Activated T-cell treated with anti-CD3 and anti-CD28 coated beads, Interleukin-2, amount 50 U/mL, for 72 hours (primary cell): ENCODE measurements around the gene NPAS2. TPM values are rescaled to one million over a fixed set of nuclear protein-coding genes. Genes with fewer than 3 reads are reported as not detected.

Source experiments
- ATAC-seq, 2 donors: fragments of 150-1000 bp; cut with Tn5 transposase; replicated peaks in 1 of 2; 2 replicates each; pipeline ENCODE4 v1.10.0; 2021; ENCODE audit warnings: moderate library complexity in 2 of 2, mild to moderate bottlenecking in 1 of 2
- DNase-seq, 2 donors: peaks; one replicate each; pipeline ENCODE4 v3.0.0; 2021 to 2022; ENCODE audit warnings: mixed read lengths in 1 of 2
- H3K27ac Mint-ChIP-seq: one replicate; pipeline ENCODE4 v1.8.0; 2022; ENCODE audit warnings: mild to moderate bottlenecking, moderate library complexity, mixed read lengths
- H3K27me3 Mint-ChIP-seq: one replicate; pipeline ENCODE4 v1.8.0; 2022; ENCODE audit warnings: low read depth, mixed read lengths
- H3K36me3 Mint-ChIP-seq, 2 donors: one replicate each; pipeline ENCODE4 v1.8.0; 2022; ENCODE audit warnings: mixed read lengths in 2 of 2, mild to moderate bottlenecking in 1 of 2; ENCODE audit not compliant: insufficient read depth in 2 of 2
- H3K4me1 Mint-ChIP-seq: one replicate; pipeline ENCODE4 v1.8.0; 2022; ENCODE audit warnings: low read depth, mixed read lengths
- H3K4me3 Mint-ChIP-seq, 2 donors: one replicate each; pipeline ENCODE4 v1.8.0; 2022; ENCODE audit warnings: mild to moderate bottlenecking in 2 of 2, mixed read lengths in 2 of 2, moderate library complexity in 2 of 2
- H3K9me3 Mint-ChIP-seq, 2 donors: one replicate each; pipeline ENCODE4 v1.8.0; 2022; ENCODE audit warnings: mixed read lengths in 2 of 2
- total RNA-seq, 2 donors: library from RNA; stranded (reverse); gene quantifications; one replicate each; pipeline ENCODE4 v1.2.3, GENCODE V29; 2022

The NPAS2 gene
- total RNA-seq, 2 donors from 2014 or later = 4.8 to 8.4 TPM

DNA sequence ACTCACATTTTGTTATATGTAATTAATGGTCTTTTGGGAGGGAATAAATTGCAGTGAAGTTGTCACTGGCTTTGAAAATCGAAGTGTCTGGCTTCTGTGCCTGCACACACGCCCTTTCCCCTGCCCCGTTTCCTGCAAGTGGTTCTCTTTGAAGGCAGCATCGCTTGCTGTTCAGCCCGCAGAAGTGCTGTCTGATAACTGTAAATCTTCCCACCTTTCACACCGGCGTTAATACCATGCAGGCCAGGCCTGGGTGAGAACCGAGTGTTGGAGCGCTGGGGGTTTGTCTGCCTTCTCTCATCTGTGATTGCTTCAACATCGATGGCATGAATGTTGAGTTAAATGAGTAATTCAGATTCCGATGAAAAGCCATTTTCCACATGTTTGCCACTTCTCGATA is 144.3 kb downstream of the NPAS2 start:
- H3K36me3 Mint-ChIP-seq = no peaks in the 10 kb centered on the region
- DNase-seq (no peak), ATAC-seq (no peak)
- no peaks in the 10 kb centered on the region for H3K9me3 Mint-ChIP-seq
- H3K4me1 Mint-ChIP-seq = peaks cover 5% of the 10 kb centered on the region
- H3K27me3 Mint-ChIP-seq = no peaks in the 10 kb centered on the region
- H3K27ac Mint-ChIP-seq = no peak overlapping the region
- H3K4me3 Mint-ChIP-seq = no peak overlapping the region

DNA sequence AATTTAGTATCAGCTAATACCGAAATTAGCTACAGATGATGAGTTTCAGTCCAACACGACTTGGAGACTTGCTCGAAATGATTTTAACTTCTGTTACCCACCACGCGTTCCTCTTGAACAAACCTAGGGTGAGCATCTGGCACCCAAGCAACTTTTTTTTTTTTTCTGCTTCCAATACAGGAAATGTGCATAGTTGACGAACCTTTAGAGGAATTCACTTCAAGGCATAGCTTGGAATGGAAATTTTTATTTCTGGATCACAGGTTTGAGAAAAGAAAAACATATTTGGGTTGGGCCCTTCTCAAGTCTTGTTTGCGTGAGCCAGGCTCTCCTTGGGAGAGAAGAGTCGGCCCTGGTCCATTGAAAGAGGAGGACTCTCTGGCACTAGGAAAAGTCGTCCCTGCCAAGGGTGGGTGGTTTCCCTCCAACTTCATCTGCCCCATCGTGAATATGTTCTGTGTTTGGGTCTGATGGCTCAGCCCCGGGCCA is 144.8 kb downstream of the NPAS2 start:
- DNase-seq = no peak
- H3K27ac Mint-ChIP-seq = no peak overlapping the region
- no peak for ATAC-seq
- H3K36me3 Mint-ChIP-seq = no peaks in the 10 kb centered on the region
- no peaks in the 10 kb centered on the region for H3K27me3 Mint-ChIP-seq
- no peak overlapping the region for H3K4me3 Mint-ChIP-seq
- no peaks in the 10 kb centered on the region for H3K9me3 Mint-ChIP-seq
- no peaks in the 10 kb centered on the region for H3K4me1 Mint-ChIP-seq

DNA sequence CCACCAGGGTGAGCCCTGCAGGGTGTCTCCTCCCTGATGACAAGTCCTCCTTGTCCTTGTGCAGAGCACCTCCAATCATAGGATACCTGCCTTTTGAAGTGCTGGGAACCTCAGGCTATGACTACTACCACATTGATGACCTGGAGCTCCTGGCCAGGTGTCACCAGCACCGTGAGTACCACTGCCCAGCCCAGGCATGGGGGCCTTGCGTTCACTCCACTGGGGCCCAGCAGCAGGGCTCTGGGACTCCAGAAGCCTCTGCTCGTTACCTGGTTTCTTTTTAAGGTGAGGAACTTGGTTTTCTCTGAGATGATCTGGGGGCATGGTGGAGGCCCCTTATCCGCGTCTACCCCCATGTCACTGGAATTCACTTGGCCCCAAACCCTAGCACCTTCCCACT is 145.7 kb downstream of the NPAS2 start:
- Mint-ChIP-seq H3K4me3 (no peak overlapping the region), H3K4me1 (peaks cover 1% of the 10 kb centered on the region), H3K36me3 (no peaks in the 10 kb centered on the region), H3K27ac (no peak overlapping the region), H3K27me3 (no peaks in the 10 kb centered on the region), H3K9me3 (no peaks in the 10 kb centered on the region)
- DNase-seq (no peak), ATAC-seq (no peak)

DNA sequence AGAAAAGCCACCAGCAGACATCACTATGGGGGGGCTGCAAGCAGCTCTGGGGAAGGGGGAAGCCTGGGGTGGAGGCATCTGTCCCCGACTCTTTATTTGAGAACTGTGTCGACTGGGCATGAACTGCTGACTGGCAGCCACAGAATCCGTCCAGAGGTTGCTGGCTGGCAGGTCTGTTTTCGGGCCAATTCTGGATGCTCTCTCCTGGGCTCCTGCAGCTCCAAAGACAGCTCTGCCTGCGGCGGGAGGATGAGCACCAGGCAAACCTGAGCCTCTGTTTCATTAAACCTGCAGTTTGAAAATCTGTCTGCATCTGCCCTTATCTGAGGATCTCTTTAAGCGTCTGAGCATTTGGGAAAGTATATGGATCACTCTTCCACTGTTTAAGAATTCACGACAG is 147.8 kb downstream of the NPAS2 start:
- no peaks in the 10 kb centered on the region for H3K27me3 Mint-ChIP-seq
- peaks cover 4% of the 10 kb centered on the region for H3K4me1 Mint-ChIP-seq
- H3K36me3 Mint-ChIP-seq = no peaks in the 10 kb centered on the region
- DNase-seq (no peak), ATAC-seq (no peak)
- H3K9me3 Mint-ChIP-seq = no peaks in the 10 kb centered on the region
- H3K27ac Mint-ChIP-seq = no peak overlapping the region
- no peak overlapping the region for H3K4me3 Mint-ChIP-seq

DNA sequence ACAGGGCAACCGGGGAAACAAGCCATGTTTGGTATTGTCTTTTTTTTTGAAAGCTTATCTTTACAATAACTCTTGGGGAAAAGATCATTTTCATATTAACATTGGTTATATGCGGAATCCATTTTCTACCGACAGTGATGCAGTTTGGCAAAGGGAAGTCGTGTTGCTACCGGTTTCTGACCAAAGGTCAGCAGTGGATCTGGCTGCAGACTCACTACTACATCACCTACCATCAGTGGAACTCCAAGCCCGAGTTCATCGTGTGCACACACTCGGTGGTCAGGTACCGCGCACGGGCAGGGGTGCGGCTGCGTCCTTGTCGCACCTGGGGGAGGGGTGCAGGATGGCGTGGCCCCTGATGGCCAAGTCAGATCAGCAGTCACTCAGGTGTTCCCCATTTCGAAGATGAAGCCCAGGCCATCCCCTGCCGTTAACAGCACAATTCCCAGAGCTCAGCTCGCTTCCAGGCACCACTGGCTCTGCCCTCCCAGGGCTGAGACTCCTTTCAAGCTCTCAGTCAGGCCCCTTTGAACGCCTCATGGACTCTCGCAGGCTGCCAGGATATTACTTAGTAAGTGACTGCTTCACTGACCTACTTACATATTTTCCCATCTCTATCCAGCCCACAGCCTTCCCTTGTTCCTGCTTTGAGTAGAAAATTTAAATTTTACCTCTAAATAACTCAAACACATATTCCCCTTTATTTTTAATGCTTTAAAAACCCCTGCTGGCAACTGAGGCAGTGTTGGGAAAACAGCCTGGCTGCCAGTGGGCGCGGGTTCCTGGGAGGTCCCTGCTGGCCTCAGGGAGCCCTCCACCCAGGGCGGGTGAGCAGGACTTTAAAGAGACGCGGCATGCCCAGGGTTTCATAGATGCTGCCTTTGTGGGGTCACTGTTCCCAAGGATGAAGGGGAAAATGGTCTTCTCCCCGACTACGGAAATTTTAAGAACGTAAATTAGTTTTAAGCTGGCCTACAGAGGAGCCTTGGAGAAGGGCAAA is 148.5 kb downstream of the NPAS2 start:
- no peak for ATAC-seq
- H3K4me3 Mint-ChIP-seq = no peak overlapping the region
- H3K9me3 Mint-ChIP-seq = no peaks in the 10 kb centered on the region
- no peak overlapping the region for H3K27ac Mint-ChIP-seq
- no peaks in the 10 kb centered on the region for H3K27me3 Mint-ChIP-seq
- H3K36me3 Mint-ChIP-seq = no peaks in the 10 kb centered on the region
- peaks cover 4% of the 10 kb centered on the region for H3K4me1 Mint-ChIP-seq
- no peak for DNase-seq

DNA sequence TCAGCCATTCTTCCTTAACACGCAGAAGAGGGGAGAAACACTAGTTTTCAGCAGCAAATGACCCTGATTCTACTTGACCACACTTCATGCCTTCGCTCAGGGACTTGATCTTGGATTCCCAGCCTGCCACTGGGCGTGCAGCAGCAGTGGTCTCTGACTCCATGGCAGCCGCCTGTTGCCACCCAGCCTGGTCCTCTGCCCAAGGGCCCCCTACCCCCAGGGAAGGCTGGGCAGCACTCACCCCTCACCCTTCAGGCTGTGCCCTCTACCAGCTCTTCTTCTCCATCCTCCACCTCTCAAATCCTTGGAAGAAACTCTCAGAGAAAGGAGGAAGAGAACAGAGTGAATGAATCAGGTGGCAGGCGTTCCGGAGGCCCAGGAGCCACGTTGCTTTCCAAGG is 150.1 kb downstream of the NPAS2 start:
- H3K9me3 Mint-ChIP-seq = no peaks in the 10 kb centered on the region
- peaks cover 4% of the 10 kb centered on the region for H3K4me1 Mint-ChIP-seq
- ATAC-seq = no peak
- H3K27ac Mint-ChIP-seq = no peak overlapping the region
- no peak overlapping the region for H3K4me3 Mint-ChIP-seq
- H3K27me3 Mint-ChIP-seq = no peaks in the 10 kb centered on the region
- DNase-seq = no peak
- H3K36me3 Mint-ChIP-seq = no peaks in the 10 kb centered on the region

DNA sequence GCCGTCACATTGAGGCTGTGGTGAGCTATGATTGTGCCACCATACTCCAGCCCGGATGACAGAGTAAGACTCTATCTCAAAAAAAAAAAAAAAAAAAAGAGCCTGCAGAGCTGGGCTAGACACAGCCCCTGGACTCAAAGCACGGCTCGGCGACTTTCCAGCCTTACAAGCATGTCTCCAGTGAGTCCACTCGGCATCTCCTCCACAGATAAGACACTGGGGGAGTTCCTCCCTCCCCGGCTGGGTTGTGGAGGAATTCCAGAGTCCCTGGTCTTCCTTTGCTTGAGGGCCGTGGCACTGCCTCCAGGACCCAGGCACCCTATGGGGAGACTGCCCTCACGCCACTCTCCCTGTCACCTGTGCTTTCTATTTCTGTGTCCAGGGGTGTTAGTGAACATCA is 151.3 kb downstream of the NPAS2 start:
- no peaks in the 10 kb centered on the region for H3K36me3 Mint-ChIP-seq
- H3K4me1 Mint-ChIP-seq = peaks cover 4% of the 10 kb centered on the region
- H3K27me3 Mint-ChIP-seq = no peaks in the 10 kb centered on the region
- H3K9me3 Mint-ChIP-seq = no peaks in the 10 kb centered on the region
- no peak for ATAC-seq
- DNase-seq = no peak
- H3K27ac Mint-ChIP-seq = no peak overlapping the region
- no peak overlapping the region for H3K4me3 Mint-ChIP-seq

DNA sequence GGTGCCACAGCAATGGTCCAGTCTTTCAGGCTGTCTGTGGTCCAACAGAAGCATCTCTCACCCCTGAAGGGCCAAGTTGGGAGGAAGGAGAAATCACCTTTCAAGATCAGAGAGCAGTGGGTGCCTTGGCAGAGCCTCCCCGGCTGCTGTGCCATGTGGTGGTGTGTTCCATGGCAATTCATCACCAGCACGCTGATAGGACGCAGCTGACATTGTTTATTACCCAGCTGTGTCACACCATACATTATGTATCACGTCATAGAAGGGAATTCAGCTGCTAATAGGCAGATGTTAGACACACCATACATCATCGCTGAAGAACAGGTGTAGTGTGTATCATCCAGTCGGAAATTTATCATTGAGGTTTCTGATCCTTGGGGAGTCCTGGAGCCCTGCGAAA is 152.5 kb downstream of the NPAS2 start:
- Mint-ChIP-seq H3K4me1 (peaks cover 12% of the 10 kb centered on the region), H3K27me3 (no peaks in the 10 kb centered on the region), H3K27ac (no peak overlapping the region), H3K36me3 (no peaks in the 10 kb centered on the region), H3K9me3 (no peaks in the 10 kb centered on the region), H3K4me3 (no peak overlapping the region)
- no peak for ATAC-seq
- no peak for DNase-seq

DNA sequence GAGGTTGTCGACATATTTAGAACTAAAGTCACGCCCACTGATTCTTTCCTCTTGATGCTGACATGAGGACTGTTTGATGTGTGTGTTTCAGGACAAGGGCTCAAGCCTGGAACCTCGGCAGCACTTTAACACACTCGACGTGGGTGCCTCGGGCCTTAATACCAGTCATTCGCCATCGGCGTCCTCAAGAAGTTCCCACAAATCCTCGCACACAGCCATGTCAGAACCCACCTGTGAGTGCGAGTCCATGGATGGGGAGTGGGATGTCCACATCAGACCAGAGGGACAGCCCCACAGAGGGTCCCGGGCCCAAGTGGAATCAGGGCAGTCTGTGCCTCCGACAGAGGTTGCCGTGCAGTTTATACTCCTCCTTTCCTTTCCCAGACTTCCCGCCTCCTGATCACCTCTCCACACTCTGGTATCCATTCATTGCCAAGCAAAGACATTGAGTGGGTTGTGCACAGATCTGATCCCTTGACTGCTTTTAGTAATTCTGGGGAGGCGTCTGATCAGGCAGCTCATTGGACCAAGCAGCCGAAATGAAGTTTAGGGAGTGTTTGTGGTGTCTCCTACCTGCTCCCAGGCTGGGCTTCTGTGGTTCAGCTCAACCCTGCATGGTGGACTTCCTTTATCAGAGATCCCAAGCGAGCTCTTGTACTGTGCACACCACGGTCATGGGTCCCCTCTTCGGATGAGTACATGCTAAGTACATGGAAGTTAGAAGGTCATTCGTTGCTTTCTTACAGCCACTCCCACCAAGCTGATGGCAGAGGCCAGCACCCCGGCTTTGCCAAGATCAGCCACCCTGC is 155.0 kb downstream of the NPAS2 start:
- Mint-ChIP-seq H3K27ac (no peak overlapping the region), H3K27me3 (no peaks in the 10 kb centered on the region), H3K36me3 (no peaks in the 10 kb centered on the region), H3K9me3 (no peaks in the 10 kb centered on the region), H3K4me3 (no peak overlapping the region), H3K4me1 (peaks cover 12% of the 10 kb centered on the region)
- DNase-seq (no peak), ATAC-seq (no peak)

DNA sequence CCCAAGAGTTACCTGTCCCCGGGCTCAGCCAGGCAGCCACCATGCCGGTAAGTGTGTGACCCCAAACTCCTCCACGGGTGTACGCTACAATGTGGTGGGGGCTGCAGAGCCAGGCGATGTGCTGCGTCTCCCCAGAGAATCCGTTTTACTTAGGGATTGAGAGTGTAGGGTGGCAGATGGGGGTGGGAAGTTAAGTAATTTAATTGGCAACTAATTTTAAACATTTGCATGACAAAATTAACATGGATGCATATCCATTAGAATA is 155.5 kb downstream of the NPAS2 start:
- DNase-seq (no peak), ATAC-seq (no peak)
- Mint-ChIP-seq H3K9me3 (no peaks in the 10 kb centered on the region), H3K27ac (no peak overlapping the region), H3K4me1 (peaks cover 12% of the 10 kb centered on the region), H3K27me3 (no peaks in the 10 kb centered on the region), H3K4me3 (no peak overlapping the region), H3K36me3 (no peaks in the 10 kb centered on the region)

DNA sequence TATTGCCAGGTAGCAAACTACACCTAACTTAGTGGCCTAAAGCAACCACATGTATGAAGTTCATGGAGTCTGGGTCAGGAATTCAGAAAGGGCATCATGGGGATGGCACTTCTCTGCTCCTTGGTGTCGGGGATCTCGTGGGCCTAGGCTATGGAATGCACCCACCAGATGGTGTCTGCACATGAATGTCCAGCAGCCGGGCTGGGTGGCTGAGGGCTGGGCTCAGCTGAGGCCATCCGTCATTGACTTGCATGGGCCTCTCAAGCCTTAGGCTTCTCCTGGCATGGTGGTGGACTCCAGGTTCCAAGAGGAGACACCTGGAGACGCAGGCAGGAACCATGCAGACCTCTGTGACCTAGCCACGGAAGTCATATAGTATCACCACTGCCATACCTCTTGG is 156.1 kb downstream of the NPAS2 start:
- Mint-ChIP-seq H3K4me1 (peaks cover 8% of the 10 kb centered on the region), H3K4me3 (no peak overlapping the region), H3K27ac (no peak overlapping the region), H3K9me3 (no peaks in the 10 kb centered on the region), H3K36me3 (no peaks in the 10 kb centered on the region), H3K27me3 (no peaks in the 10 kb centered on the region)
- no peak for ATAC-seq
- no peak for DNase-seq

DNA sequence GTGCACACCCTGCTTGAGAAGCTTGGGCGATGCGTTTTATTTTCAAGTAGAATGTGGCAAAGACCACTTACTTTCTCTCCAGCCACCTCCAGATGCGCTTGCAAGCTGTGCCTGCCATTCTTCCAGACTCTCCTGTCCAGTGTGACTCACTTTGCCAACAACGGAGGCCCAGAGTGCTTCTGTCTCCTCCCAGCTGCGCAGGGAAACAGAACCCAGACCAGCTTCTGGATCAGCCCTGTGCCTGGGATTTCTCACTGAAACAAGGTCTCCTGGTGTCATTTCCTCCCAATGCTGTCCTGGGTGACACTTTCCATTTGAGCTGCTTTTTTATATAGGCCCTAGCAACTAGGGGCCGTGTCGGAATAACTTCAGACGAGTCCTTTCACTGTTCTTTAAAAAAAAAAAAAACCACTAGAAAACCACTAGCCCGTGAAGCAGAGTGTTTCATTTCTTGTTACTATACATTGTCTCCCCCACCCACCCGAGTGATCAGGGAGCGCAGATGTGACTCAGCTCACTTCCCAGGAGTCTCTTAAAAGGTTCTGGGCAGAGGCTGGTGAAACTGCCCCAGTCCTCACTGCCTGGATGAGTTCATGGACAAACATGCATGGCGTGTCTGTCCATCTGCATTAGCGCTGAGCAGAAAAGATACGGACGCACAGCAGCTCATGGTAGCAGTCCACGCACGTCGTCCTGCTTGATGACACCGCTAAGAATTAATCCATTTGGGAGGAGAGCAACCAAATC is 156.9 kb downstream of the NPAS2 start:
- H3K27ac Mint-ChIP-seq = no peak overlapping the region
- H3K27me3 Mint-ChIP-seq = no peaks in the 10 kb centered on the region
- H3K9me3 Mint-ChIP-seq = no peaks in the 10 kb centered on the region
- ATAC-seq (no peak), DNase-seq (no peak)
- H3K4me3 Mint-ChIP-seq = no peak overlapping the region
- peaks cover 8% of the 10 kb centered on the region for H3K4me1 Mint-ChIP-seq
- H3K36me3 Mint-ChIP-seq = no peaks in the 10 kb centered on the region

DNA sequence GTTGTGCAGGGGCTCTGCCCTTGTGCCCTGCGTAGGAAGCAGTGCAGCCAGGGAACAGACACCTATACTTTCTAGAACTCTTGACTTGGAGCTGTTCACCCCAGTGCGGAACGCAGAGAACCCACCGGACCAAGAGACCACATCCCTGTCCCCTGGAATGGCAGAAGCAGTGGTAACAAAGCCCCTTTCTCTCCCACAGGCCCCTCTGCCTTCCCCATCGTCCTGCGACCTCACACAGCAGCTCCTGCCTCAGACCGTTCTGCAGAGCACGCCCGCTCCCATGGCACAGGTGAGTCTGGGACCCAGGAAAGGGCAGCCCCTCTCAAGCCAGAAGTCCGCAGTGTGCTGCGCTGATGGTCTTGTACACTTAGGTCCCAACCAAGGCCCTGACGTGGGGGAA is 157.6 kb downstream of the NPAS2 start:
- Mint-ChIP-seq H3K9me3 (no peaks in the 10 kb centered on the region), H3K4me1 (peaks cover 8% of the 10 kb centered on the region), H3K4me3 (no peak overlapping the region), H3K27me3 (no peaks in the 10 kb centered on the region), H3K27ac (no peak overlapping the region), H3K36me3 (no peaks in the 10 kb centered on the region)
- ATAC-seq (no peak), DNase-seq (no peak)
